Suppressor macrophage (primary cell): ENCODE data around the gene LGR6.
A peak's percentile ranks its signal among the peaks of the same experiment; 100 is the strongest.
"Not testable (repeated sequence)": the region's sequence is repeated elsewhere in the genome, so short reads cannot be mapped to it uniquely, and the experiment has no call there.

Experiments used
- DNase-seq, 4 experiments: peaks; one replicate each; pipeline ENCODE4 v3.0.0-alpha.2; 2020 to 2022

LGR6 gene

GRCh38 chr1:202160377-202160940 lies 33.1 kb upstream of the LGR6 start, which contains the start of gene PTPN7:
Gene PTPN7 (minus strand): TSS chr1:202160602. CDS start chr1:202159402, 1,200 bp downstream.
- DNase-seq, result peak; percentile 81 to 94 (median 89)

- peak; percentile 40 to 71 (median 60) for DNase-seq
Observed at GRCh38 chr1:202161151-202162046, 32.2 kb upstream of the LGR6 start.

DNA sequence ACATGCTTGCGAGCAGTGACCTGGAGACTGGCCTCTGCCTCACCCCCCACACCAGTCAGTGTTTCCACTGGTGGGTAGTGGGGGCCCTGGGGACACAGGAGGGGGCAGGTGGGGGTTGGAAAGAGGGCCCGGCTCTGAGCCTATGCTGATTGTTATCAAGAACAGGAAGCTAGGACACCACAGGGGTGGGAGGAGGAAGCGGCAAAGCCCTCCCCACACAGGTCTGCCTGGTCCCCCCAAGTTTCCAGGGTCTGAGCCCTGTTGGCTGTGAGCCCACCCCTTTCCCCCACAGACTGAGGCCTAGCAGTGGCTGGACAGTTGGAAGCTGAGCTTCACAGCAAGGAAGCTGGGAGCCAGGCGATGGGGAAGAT lies 31.6 kb upstream of the LGR6 start:
- peak; percentile 26 to 55 (median 46) for DNase-seq

GRCh38 chr1:202162418-202163280 lies 30.9 kb upstream of the LGR6 start:
- DNase-seq, result peak; percentile 67 to 86 (median 82)

DNA sequence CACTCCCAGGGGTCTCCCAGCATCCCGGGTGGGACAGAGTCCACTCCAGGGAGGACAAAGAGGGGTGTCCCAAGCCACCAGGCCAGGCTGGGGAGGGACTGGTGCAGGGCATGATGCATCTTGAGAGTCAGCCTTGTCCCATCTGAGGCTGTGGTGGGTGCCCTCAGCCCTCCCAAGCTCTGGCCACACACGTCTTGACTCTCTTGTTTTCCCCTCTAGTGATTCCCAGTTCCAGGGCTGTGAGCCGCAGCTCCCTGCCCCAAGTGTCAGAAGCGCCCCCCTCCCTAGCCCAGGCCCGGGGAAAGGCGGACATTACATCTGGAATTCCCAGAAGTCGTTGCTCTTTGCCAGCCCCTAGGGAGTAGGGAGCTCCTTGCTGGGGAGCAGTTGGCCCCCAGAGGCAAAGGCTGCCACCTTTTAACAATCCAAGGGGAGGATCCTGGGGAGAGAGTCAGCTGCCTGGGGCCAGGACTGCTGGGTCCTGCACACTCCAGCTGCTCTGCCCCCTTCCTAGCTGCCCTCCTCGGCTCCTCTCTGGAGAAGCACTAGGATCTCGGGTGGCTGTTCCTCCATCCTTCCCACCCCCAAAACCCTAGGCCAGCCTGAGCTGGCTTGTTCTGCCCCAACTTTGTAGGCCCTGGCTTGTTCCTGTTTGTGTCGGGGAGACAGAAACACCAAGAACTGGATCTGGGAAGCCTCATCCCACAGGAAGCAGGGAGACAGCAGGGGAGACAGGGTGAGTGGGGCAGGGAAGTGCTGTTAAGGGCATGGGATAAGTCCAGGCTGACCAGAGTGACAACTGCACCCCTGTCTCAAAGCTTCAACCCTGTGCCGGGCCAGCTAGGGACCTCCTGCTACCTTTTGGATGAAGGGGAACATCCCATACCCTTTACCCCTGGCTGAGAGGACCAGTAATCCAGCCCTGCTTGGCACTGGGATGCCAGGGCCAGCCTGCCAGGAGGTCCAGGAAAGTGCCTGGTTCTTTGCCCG lies 30.0 kb upstream of the LGR6 start:
- DNase-seq, result no peak

GRCh38 chr1:202164271-202165037 lies 29.1 kb upstream of the LGR6 start:
- DNase-seq, result peak in 3 of 4 experiments; percentile 26 to 55 (median 34)

DNA sequence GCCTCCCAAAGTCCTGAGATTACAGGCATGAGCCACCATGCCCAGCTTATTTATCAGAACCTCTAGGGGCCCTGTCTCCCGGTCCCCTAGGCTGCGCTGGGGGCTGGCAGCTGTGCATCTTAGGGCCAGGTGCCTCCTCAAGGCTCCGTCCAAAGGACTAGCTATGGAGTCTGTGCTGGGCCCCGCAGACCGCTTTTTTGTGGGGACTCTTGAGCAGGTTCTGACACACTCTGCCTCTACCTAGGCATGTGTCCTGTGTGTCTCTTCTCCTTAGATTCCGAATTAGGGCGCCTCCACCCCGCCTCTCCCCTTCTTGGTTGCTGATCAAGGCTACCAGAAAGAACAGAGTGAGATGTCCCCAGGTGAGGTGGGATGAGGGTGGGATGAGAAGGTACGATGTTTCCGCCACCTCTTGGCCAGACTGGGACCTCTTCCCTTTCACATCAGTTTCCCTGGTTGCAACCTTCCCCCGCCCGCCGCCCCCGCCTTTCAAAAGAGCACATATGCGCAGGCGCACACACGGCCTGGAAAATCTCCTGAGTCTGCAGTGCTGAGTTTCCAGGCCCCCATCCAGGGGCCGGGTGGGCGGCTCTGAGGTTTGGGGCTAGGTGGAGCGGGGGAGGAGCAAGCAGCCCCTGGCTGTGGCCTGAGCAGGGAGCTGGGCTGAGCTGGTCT lies 28.2 kb upstream of the LGR6 start:
- DNase-seq, result no peak

DNA sequence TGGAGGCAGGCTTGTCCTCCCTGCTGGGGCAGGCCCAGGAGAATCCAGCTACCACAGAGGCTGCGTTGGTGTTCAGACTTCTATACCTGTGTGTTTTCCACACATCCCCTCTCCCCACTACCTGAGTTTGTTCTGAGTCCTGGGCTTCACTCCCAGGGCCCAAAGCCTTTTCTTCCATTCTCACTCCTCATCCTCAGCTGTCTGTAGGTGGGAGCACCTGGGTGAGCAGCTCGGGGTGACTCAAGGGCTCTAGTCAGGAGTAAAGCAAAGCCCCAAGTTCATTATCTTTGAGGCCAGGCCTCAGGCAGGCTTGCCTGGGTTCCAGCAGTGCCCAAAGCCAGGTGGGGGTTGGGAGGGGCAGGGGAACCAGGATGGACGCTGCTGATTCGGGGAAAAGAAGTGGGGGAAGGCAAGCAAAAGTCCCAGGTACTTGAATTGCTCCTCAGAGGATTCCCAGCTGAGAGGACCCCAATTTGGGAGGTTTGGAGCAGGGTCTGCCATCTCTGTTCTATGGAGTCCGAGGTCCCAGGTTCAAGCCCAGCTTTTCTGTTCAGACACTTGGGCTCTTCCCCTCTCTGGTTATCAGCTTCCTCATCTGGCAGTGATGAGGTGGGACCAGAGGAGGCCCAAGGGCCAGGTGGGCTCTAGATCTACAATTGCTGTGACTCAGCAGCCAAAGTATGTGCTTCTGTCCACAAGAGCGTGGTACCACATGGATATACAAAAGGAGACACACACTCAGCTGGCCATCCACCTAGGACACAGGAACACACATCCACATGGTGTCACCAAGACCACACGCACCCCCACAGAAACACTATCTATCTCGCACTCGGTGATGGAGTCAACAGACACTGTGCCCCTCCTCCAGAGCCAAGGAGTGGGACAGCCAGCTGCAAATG lies 27.4 kb upstream of the LGR6 start:
- DNase-seq, result no peak

- not testable (repeated sequence) for DNase-seq
Observed at GRCh38 chr1:202167054-202167453, 26.5 kb upstream of the LGR6 start.

GRCh38 chr1:202167708-202168415 lies 25.7 kb upstream of the LGR6 start:
- no peak for DNase-seq

GRCh38 chr1:202168861-202169260 lies 24.7 kb upstream of the LGR6 start:
- DNase-seq, result no peak

GRCh38 chr1:202170726-202171125 lies 22.9 kb upstream of the LGR6 start:
- no peak for DNase-seq

DNA sequence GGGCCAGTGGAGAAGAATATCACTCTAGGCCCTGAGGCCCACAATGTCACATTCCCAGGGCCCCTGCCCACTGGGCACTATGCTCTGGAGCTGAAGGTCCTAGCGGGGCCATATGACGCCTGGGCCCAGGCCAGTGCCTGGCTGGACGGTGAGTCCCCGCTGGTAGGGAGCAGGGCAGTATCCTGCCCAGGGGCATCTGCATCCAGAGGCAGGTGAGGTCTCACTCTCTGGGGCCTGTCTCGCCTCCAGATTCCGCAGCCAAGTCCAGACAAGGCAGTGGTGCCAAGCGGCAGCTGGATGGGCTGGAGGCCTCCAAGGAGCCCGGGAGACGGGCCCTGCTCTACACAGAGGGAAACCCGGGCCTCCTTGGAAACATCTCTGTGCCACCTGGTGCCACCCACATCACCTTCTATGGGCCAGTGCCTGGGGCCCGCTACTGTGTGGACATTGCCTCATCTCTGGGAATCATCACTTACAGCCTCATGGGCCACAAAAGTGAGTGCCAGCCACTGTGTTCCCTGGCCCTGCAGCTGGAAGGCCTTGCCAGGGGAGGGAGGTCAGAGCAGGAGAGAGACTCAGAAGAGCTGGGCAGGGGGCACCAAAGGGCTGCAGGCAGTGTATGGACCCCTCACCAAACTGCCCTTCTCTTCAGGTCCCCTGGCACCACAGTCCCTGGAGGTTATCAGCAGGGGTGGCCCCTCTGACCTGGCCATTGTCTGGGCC lies 22.1 kb upstream of the LGR6 start:
- DNase-seq, result no peak

- DNase-seq, result no peak
Observed at GRCh38 chr1:202172015-202172355, 21.6 kb upstream of the LGR6 start.

DNA sequence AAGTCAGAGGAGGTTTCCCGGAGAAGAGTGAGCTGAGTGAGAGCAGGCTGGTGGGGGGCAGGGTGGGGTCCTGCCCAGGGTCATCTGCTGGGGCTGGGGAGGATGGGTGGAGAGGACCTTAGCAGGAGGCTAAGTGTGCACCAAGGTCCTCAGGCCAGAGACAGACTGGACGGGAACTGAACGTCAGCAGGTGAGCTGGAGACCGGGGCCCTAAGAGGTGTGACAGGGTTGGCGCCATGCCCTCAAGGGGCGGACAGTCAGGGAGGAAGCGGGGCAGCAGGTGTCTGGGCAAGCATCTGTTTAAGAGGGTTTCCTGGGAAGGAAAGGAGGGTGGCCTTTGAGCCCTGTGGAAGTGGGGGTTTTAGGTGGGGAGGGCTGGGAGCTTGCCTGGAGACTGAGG lies 19.6 kb upstream of the LGR6 start:
- no peak for DNase-seq

DNA sequence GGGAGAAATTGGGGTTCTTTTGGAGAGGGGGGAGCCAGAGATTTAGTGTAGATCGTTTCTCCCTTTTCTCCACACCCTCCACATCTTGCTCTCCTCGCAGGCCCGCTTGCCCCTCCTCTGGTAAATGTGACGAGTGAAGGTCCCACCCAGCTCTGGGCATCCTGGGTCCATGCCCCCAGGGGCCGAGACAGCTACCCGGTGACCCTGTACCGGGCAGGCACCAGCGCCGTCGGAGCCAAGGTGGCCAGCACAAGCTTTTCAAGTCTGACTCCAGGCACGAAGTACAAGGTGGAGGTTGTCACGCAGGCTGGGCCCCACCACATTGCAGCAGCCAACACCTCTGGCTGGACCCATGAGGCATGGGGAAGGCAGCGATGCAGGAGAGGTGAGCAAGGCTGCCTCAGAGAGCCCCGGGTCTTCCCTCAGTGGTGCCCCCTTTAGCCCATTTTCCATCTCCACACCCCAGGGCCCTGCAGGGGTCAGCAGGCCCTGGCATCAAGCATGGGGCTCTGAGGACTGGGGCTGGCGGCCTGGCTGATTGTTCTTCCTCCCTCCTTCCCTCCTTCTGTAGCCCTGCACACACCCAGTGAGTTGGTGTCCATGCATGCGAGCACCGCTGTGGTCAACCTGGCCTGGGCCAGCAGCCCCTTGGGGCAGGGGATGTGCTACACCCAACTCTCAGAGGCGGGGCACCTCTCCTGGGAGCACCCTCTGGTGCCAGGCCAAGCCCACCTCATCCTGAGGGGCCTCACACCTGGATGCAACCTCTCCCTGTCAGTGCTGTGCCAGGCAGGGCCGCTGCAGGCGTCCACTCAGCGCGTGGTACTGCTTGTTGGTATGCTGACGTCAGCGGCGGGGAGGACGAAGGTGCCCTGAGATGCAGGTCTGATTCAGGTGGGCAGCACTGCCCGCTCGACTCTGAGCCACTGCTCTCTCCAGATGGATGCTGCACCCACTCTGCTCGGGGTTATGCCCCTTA lies 16.4 kb upstream of the LGR6 start:
- DNase-seq, result no peak
